Peyer's patch (tissue), 4 donors: ENCODE data around the gene ADCY9. TPM values are rescaled to one million over a fixed set of nuclear protein-coding genes. Genes with fewer than 3 reads are reported as not detected.

Source experiments
- DNase-seq, 3 donors: peaks; one replicate each; pipeline ENCODE4 v3.0.0-alpha.2; 2017 to 2019
- H3K27ac ChIP-seq, 4 donors: fragments of 200-600 bp; sonication (generic); one replicate each; pipeline ENCODE4 v1.5.1; 2016 to 2019
- H3K27me3 ChIP-seq, 2 donors: fragments of 200-600 bp; sonication (generic); one replicate each; pipeline ENCODE4 v1.5.1; 2019
- H3K36me3 ChIP-seq, 3 donors: fragments of 200-600 bp; sonication (generic); one replicate each; pipeline ENCODE4 v1.5.1; 2016 to 2019
- H3K4me1 ChIP-seq, 4 donors: fragments of 200-600 bp; sonication (generic); one replicate each; pipeline ENCODE4 v1.5.1; 2016 to 2019
- H3K4me3 ChIP-seq, 4 donors: fragments of 200-600 bp; sonication (generic); 1 replicate in 3 of 4; 2 replicates in 1 of 4; pipeline ENCODE4 v1.5.1; 2016 to 2019; ENCODE audit warnings: mild to moderate bottlenecking in 1 of 4
- H3K9me3 ChIP-seq, 4 donors: fragments of 200-600 bp; sonication (generic); one replicate each; pipeline ENCODE4 v1.5.1; 2016 to 2019; ENCODE audit warnings: mild to moderate bottlenecking in 1 of 4
- POLR2A ChIP-seq, 2 donors: fragments of 450-650 bp; IDR thresholded peaks; one replicate each; pipeline ENCODE4 v1.5.1; 2017; ENCODE audit warnings: antibody characterized with exemption in 2 of 2, mild to moderate bottlenecking in 2 of 2, moderate library complexity in 2 of 2
- total RNA-seq, 4 donors: library from RNA; depleted of rRNA; stranded (reverse); fragments of >200 nt; gene quantifications; one replicate each; pipeline ENCODE4 v1.1.0, GENCODE V29; 2016
- TF ChIP-seq, protein P1 (sequence below), 6 experiments: fragments of 450-650 bp in 4 of 6; fragments of 200-600 bp in 2 of 6; sonication (generic) in 1 of 6; IDR thresholded peaks; one replicate each; pipeline ENCODE4 v1.5.1; 2017 to 2019; ENCODE audit warnings: antibody characterized with exemption in 6 of 6, mild to moderate bottlenecking in 3 of 6, moderate library complexity in 1 of 6

Gene ADCY9
- total RNA-seq, 4 donors from 2014 or later = 19.8 to 47.3 (median 44.0) TPM

DNA sequence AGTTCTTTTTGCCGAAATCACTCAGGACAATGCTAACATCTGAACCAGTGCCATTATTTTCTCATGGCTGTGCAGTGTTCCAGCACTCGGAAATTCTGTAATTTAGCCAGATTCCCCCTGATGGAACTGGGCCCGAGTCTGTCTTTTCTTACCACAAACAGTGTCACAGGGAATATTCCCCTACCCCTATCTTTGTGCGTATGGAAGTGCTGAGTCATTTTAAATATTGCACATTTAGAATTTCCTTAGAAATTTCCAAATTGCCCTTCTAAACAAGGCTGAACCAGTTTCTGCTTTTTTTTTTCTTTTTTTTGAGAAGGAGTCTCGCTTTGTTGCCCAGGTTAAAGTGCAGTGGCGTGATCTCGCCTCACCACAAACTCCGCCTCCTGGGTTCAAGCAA, 147.7 kb downstream of the ADCY9 start:
- no peak overlapping the region for H3K27ac ChIP-seq
- H3K4me1 ChIP-seq = no peaks in the 10 kb centered on the region

DNA sequence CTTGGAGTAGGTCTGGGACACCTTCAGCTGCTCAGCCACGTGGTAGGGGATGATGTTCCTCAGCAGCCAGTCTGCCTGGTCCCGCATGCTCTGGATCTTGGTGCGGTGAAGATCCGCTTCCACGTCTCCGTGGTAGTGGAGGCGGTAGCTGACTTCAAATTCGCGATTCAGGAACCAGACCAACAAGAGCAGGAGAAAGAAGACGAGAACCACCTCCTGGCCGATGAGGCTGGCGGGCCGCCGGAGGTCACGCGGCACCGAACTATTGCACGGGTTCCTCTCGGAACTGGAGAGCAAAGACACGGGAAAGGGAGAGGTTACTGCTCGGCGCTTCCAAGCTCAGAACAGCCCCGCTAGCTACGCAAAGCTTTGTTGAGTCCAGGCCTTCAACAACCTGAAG, 149.6 kb downstream of the ADCY9 start:
- TF ChIP-seq POLR2A (IDR thresholded peaks at IDR 0.05) = no peak
- TF ChIP-seq, protein P1, sequence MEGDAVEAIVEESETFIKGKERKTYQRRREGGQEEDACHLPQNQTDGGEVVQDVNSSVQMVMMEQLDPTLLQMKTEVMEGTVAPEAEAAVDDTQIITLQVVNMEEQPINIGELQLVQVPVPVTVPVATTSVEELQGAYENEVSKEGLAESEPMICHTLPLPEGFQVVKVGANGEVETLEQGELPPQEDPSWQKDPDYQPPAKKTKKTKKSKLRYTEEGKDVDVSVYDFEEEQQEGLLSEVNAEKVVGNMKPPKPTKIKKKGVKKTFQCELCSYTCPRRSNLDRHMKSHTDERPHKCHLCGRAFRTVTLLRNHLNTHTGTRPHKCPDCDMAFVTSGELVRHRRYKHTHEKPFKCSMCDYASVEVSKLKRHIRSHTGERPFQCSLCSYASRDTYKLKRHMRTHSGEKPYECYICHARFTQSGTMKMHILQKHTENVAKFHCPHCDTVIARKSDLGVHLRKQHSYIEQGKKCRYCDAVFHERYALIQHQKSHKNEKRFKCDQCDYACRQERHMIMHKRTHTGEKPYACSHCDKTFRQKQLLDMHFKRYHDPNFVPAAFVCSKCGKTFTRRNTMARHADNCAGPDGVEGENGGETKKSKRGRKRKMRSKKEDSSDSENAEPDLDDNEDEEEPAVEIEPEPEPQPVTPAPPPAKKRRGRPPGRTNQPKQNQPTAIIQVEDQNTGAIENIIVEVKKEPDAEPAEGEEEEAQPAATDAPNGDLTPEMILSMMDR (IDR thresholded peaks at IDR 0.05) = no peak
- H3K9me3 ChIP-seq = no peaks in the 10 kb centered on the region
- no peak overlapping the region for H3K27ac ChIP-seq
- no peaks in the 10 kb centered on the region for H3K27me3 ChIP-seq
- no peak for DNase-seq
- H3K4me3 ChIP-seq = no peak overlapping the region
- peaks cover 0 to 14% (median 0%) of the 10 kb centered on the region in 3 donors for H3K36me3 ChIP-seq
- no peaks in the 10 kb centered on the region for H3K4me1 ChIP-seq

More for the DNA sequence above, 147.7 kb downstream of the ADCY9 start:
- Histone ChIP-seq H3K27me3 (no peaks in the 10 kb centered on the region), H3K4me3 (no peak overlapping the region), H3K36me3 (peaks cover 0 to 14% (median 0%) of the 10 kb centered on the region in 3 donors), H3K9me3 (no peaks in the 10 kb centered on the region)
- TF ChIP-seq, protein P1 (IDR thresholded peaks at IDR 0.05) = no peak
- no peak for TF ChIP-seq POLR2A (IDR thresholded peaks at IDR 0.05)
- no peak for DNase-seq

DNA sequence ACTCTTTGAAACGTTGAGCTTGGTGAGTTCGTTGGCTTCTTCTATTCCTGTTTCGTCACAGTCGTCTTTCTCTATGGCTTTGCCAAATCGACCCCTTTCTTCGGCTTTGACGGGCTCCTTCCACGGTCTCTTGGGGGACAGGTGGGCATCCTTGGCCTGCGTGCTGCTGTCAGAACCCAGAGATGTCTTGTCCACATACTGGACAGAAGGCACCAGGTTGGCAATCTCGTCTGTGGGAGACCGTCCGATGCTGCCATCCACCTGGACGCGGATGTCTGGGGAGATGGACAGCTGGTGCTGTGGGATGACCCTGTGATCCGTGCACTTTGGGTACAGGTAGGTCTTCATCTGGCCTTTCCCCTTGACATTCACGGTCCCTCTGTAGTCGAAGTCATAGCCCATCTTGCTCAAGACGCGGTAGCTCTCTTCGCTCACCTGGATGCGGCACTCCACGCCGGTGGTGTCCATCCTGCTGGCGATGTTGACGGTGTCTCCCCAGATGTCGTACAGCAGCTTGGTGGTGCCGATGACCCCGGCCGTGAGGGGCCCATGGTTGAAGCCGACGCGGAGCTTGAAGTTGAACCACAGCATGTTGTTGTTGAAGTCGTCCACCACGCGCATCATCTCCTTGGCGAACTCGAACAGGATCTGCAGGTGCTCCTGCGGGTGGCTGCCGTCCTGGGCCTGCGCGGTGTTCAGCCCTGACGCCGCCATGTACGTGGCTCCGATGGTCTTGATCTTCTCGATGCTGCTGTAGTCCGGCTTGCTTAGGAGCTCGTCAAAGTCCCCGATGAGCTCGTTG, 150.3 kb downstream of the ADCY9 start:
- DNase-seq = no peak
- TF ChIP-seq, protein P1 (IDR thresholded peaks at IDR 0.05) = no peak
- H3K4me1 ChIP-seq = peaks cover 0 to 4% (median 0%) of the 10 kb centered on the region in 4 donors
- H3K27me3 ChIP-seq = no peaks in the 10 kb centered on the region
- peaks cover 0 to 14% (median 0%) of the 10 kb centered on the region in 3 donors for H3K36me3 ChIP-seq
- no peak overlapping the region for H3K4me3 ChIP-seq
- H3K27ac ChIP-seq = no peak overlapping the region
- no peaks in the 10 kb centered on the region for H3K9me3 ChIP-seq

DNA sequence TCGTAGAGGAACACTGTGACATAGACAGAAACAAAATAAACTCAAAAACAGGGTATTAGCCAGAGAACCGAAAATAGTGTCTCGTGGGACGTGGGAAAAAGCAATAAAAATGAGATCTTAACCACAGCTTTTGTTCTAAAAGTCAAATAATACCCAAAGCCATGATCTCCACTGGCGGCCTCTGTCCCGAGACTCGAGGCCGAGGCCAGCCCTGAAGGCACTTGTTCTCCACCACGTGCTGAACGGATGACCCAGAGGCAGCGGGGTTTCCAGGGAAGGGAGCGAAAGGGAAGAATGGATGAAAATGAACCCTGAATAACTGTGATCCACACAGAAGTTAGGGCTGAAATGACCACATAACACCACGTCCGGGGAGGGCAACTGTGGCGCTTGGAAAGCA, 150.9 kb downstream of the ADCY9 start:
- H3K4me1 ChIP-seq = peaks cover 0 to 5% (median 0%) of the 10 kb centered on the region in 4 donors

DNA sequence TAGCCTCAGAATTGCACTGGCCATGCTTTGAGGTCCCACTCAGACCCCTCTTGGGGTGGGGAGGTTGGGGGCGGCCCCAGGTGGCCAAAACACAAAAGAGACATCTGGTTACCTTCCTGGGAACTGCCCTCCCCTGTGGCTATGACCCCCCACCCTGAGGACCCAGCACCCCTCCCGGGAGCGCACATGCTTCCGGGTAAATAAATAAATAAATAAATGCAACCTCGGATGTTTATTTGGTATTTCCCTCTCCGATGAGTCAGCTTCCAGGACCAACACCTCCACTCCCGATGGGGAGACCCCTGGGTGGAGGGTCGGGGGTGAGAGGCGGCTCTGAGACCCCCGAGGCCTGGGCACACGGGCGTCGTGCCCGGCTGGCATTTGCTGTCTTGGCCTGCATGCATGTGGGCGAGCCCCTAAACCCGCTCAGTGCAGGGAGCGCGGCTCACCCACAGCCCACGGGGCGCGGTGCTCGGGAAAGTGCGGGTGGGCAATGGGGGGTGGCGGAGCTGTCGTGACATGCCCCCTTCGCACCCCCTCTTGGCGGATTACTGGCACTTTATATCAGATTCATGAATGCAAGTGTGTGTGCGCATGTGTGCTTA, 151.5 kb downstream of the ADCY9 start:
- DNase-seq = no peak
- no peaks in the 10 kb centered on the region for H3K9me3 ChIP-seq
- no peak overlapping the region for H3K27ac ChIP-seq
- no peak overlapping the region for H3K4me3 ChIP-seq
- TF ChIP-seq, protein P1 (IDR thresholded peaks at IDR 0.05) = no peak
- no peak for TF ChIP-seq POLR2A (IDR thresholded peaks at IDR 0.05)
- H3K4me1 ChIP-seq = peaks cover 0 to 10% (median 0%) of the 10 kb centered on the region in 4 donors
- H3K27me3 ChIP-seq = no peaks in the 10 kb centered on the region
- peaks cover 0 to 14% (median 0%) of the 10 kb centered on the region in 3 donors for H3K36me3 ChIP-seq

More for the DNA sequence above, 150.9 kb downstream of the ADCY9 start:
- Histone ChIP-seq H3K9me3 (no peaks in the 10 kb centered on the region), H3K4me3 (no peak overlapping the region), H3K36me3 (peaks cover 0 to 14% (median 0%) of the 10 kb centered on the region in 3 donors), H3K27ac (no peak overlapping the region), H3K27me3 (no peaks in the 10 kb centered on the region)
- TF ChIP-seq, protein P1 (IDR thresholded peaks at IDR 0.05) = no peak
- no peak for TF ChIP-seq POLR2A (IDR thresholded peaks at IDR 0.05)
- DNase-seq = no peak
